DND-41 (cell line): ENCODE measurements around the gene ZMYND10.

Experiments
- ATAC-seq: fragments of 200-7000 bp; cut with Tn5 transposase; 3 replicates; pipeline ENCODE4 v1.9.1; 2021; ENCODE audit warnings: low read depth; ENCODE audit not compliant: insufficient read depth
- DNase-seq: peaks from one replicate; pipeline ENCODE4 v3.0.0-alpha.2; 2020
- H2AFZ ChIP-seq: 2 replicates; pipeline ENCODE4 v1.6.0; 2012; ENCODE audit warnings: low read depth, low read length
- H3K27ac ChIP-seq: 2 replicates; pipeline ENCODE4 v1.5.1; 2012; ENCODE audit warnings: low read length, inconsistent platforms
- H3K27me3 ChIP-seq: fragments of 200-600 bp; sonication (generic); 2 replicates; pipeline ENCODE4 v1.6.0; 2012; ENCODE audit warnings: low read length, mild to moderate bottlenecking, inconsistent platforms; ENCODE audit not compliant: insufficient read depth, poor library complexity
- H3K36me3 ChIP-seq: 2 replicates; pipeline ENCODE4 v1.5.1; 2012; ENCODE audit warnings: low read length, inconsistent platforms; ENCODE audit not compliant: insufficient read depth
- H3K4me1 ChIP-seq: 2 replicates; pipeline ENCODE4 v1.5.1; 2012; ENCODE audit warnings: mild to moderate bottlenecking, low read length; ENCODE audit not compliant: insufficient read depth
- H3K4me2 ChIP-seq: 2 replicates; pipeline ENCODE4 v1.6.0; 2012; ENCODE audit warnings: mild to moderate bottlenecking, moderate library complexity, low read length, inconsistent platforms; ENCODE audit not compliant: insufficient read depth
- H3K4me3 ChIP-seq, 2 experiments: fragments of 200-600 bp in 1 of 2; shearing (Covaris generic) in 1 of 2; 2 replicates each; pipeline ENCODE4 v1.5.1; 2012 to 2016; ENCODE audit warnings: inconsistent platforms in 2 of 2, low read length in 2 of 2, mild to moderate bottlenecking in 2 of 2, low read depth in 1 of 2, moderate library complexity in 1 of 2
- H3K79me2 ChIP-seq: 2 replicates; pipeline ENCODE4 v1.6.0; 2012; ENCODE audit warnings: low read length, inconsistent platforms; ENCODE audit not compliant: insufficient read depth
- H3K9ac ChIP-seq: 2 replicates; pipeline ENCODE4 v1.6.0; 2012; ENCODE audit warnings: low read depth, mild to moderate bottlenecking, inconsistent platforms, low read length, moderate library complexity
- H3K9me3 ChIP-seq: 2 replicates; pipeline ENCODE4 v1.5.1; 2012; ENCODE audit warnings: low read length, moderate library complexity, mild to moderate bottlenecking, inconsistent platforms; ENCODE audit not compliant: insufficient read depth, severe bottlenecking
- H4K20me1 ChIP-seq: 2 replicates; pipeline ENCODE4 v1.6.0; 2012; ENCODE audit warnings: low read length; ENCODE audit not compliant: insufficient read depth
- CTCF ChIP-seq: IDR thresholded peaks from 2 replicates; pipeline ENCODE4 v1.5.1; 2012; ENCODE audit warnings: borderline replicate concordance, low read length, moderate library complexity, mild to moderate bottlenecking; ENCODE audit not compliant: poor library complexity, severe bottlenecking; ENCODE audit errors: extremely low read depth
- EZH2 ChIP-seq: IDR thresholded peaks from 3 replicates; pipeline ENCODE4 v1.6.1; 2012; ENCODE audit warnings: borderline replicate concordance, low read depth, mild to moderate bottlenecking, moderate library complexity, low read length, inconsistent platforms; ENCODE audit not compliant: severe bottlenecking

ZMYND10 gene

GRCh38 chr3:50318163-50318562, 27.4 kb downstream of the ZMYND10 start:
- Histone ChIP-seq H3K9me3 (no peaks in the 10 kb centered on the region), H2AFZ (no peak overlapping the region), H3K9ac (no peak overlapping the region), H3K27ac (no peak overlapping the region), H3K4me2 (peak overlapping the region; percentile 0; the same call in 1 of the 2 replicates), H3K36me3 (peaks cover 44% of the 10 kb centered on the region), H3K4me1 (peaks cover 42% of the 10 kb centered on the region), H3K79me2 (peaks cover 24% of the 10 kb centered on the region), H3K27me3 (no peaks in the 10 kb centered on the region), H3K4me3 (no peak overlapping the region), H4K20me1 (peaks cover 19% of the 10 kb centered on the region; the same call in 1 of the 2 replicates)
- DNase-seq: no peak
- no peak for ATAC-seq
- TF ChIP-seq CTCF (no peak), EZH2 (no peak)

GRCh38 chr3:50317300-50317699, 28.2 kb downstream of the ZMYND10 start:
- H3K36me3 ChIP-seq: peaks cover 44% of the 10 kb centered on the region
- peaks cover 24% of the 10 kb centered on the region for H3K79me2 ChIP-seq
- no peak overlapping the region for H3K4me2 ChIP-seq
- H3K9ac ChIP-seq: no peak overlapping the region
- no peaks in the 10 kb centered on the region for H3K27me3 ChIP-seq
- H4K20me1 ChIP-seq: peaks cover 19% of the 10 kb centered on the region; the same call in 1 of the 2 replicates
- no peak overlapping the region for H3K4me3 ChIP-seq
- no peak overlapping the region for H2AFZ ChIP-seq
- H3K9me3 ChIP-seq: no peaks in the 10 kb centered on the region
- ATAC-seq: no peak
- no peak for DNase-seq
- no peak overlapping the region for H3K27ac ChIP-seq
- TF ChIP-seq EZH2: no peak
- TF ChIP-seq CTCF: no peak
- peaks cover 39% of the 10 kb centered on the region for H3K4me1 ChIP-seq

GRCh38 chr3:50316657-50317242, 28.8 kb downstream of the ZMYND10 start:
- no peak overlapping the region for H3K9ac ChIP-seq
- H3K9me3 ChIP-seq: no peaks in the 10 kb centered on the region
- no peak overlapping the region for H2AFZ ChIP-seq
- peaks cover 33% of the 10 kb centered on the region for H3K4me1 ChIP-seq
- H3K27me3 ChIP-seq: no peaks in the 10 kb centered on the region
- no peak for DNase-seq
- H3K36me3 ChIP-seq: peaks cover 44% of the 10 kb centered on the region
- no peak overlapping the region for H3K27ac ChIP-seq
- TF ChIP-seq EZH2 (no peak), CTCF (no peak)
- no peak overlapping the region for H3K4me3 ChIP-seq
- ATAC-seq: no peak
- peaks cover 24% of the 10 kb centered on the region for H3K79me2 ChIP-seq
- H4K20me1 ChIP-seq: peaks cover 19% of the 10 kb centered on the region; the same call in 1 of the 2 replicates
- H3K4me2 ChIP-seq: no peak overlapping the region
